ENCODE results near the gene PAQR5.

- no peak for TF ChIP-seq POLR2A (IDR thresholded peaks at IDR 0.05; ENCODE audit: low read depth, low read length)
- no peak for TF ChIP-seq MAX (IDR thresholded peaks at IDR 0.05; ENCODE audit: insufficient read depth, insufficient read length)
Observed at GRCh38 chr15:69288531-69289341, 10.0 kb upstream of the PAQR5 start.

All from endothelial cell of umbilical vein (primary cell).